ENCODE data around the gene CYP2U1. TPM values are rescaled to one million over a fixed set of nuclear protein-coding genes. Genes with fewer than 3 reads are reported as not detected.
A peak's percentile ranks its signal among the peaks of the same experiment; 100 is the strongest.

CYP2U1 gene
- total RNA-seq, 1 donor from 2014 or later: 9.0 TPM

- no peaks in the 10 kb centered on the region for H3K36me3 ChIP-seq
- ATAC-seq: no peak
- DNase-seq: no peak
- TF ChIP-seq CTCF (IDR thresholded peaks at IDR 0.05): no peak
- H3K4me1 ChIP-seq: peaks cover 23% of the 10 kb centered on the region
- H3K27me3 ChIP-seq: no peaks in the 10 kb centered on the region
- no peak overlapping the region for H3K4me3 ChIP-seq
- H3K27ac ChIP-seq: peak overlapping the region; percentile 32
- no peaks in the 10 kb centered on the region for H3K9me3 ChIP-seq
- intact Hi-C loops (cut with DNase I): no loop called here
These were observed 66.4 kb downstream of the CYP2U1 start for GRCh38 chr4:107997794-107998193.

- DNase-seq (no peak), ATAC-seq (peak; percentile 57)
- Histone ChIP-seq H3K9me3 (no peaks in the 10 kb centered on the region), H3K27me3 (no peaks in the 10 kb centered on the region), H3K27ac (no peak overlapping the region), H3K4me1 (peaks cover 11% of the 10 kb centered on the region), H3K4me3 (no peak overlapping the region), H3K36me3 (no peaks in the 10 kb centered on the region)
- TF ChIP-seq CTCF (IDR thresholded peaks at IDR 0.05): no peak
- intact Hi-C loops (cut with DNase I): no loop called here
These were observed 68.7 kb downstream of the CYP2U1 start for GRCh38 chr4:107999932-108000539.

GRCh38 chr4:108001540-108002135, 70.3 kb downstream of the CYP2U1 start:
- DNase-seq (no peak), ATAC-seq (no peak)
- Histone ChIP-seq H3K9me3 (no peaks in the 10 kb centered on the region), H3K36me3 (no peaks in the 10 kb centered on the region), H3K27ac (no peak overlapping the region), H3K4me1 (peaks cover 11% of the 10 kb centered on the region), H3K4me3 (no peak overlapping the region), H3K27me3 (no peaks in the 10 kb centered on the region)
- intact Hi-C loops (cut with DNase I): no loop called here
- no peak for TF ChIP-seq CTCF (IDR thresholded peaks at IDR 0.05)

Other genes starting within 250 kb of the CYP2U1 start
- 70.8 TPM for gene PAPSS1, start 211.3 kb upstream of the CYP2U1 start, total RNA-seq
- gene SGMS2, start 106.6 kb upstream of the CYP2U1 start, total RNA-seq: 67.8 TPM
- 37.9 TPM for gene HADH, start 58.3 kb downstream of the CYP2U1 start, total RNA-seq
- gene LEF1, start 237.4 kb downstream of the CYP2U1 start, total RNA-seq: 9.1 TPM